ENCODE measurements around the gene CSF3.

DNA sequence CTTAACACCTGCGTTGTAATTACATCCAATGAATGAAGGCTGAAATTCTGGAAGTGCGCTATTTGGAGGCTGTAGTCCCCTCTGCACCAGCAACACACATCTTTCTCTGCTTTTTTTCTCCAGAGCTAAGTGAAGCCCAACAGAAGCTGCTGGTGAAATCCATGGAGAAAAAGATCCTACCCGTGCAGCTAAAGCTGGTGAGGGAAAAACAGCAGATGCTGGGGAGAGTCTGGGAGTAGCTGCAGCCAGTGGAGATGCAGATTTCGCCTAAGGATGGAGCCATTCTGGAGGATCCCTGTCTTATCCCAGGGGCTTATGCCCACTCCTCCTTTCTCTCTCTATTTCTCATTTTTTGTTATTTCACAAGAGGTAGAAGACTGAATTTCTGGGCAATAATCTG, 39.4 kb upstream of the CSF3 start:
- TF ChIP-seq, protein P1, sequence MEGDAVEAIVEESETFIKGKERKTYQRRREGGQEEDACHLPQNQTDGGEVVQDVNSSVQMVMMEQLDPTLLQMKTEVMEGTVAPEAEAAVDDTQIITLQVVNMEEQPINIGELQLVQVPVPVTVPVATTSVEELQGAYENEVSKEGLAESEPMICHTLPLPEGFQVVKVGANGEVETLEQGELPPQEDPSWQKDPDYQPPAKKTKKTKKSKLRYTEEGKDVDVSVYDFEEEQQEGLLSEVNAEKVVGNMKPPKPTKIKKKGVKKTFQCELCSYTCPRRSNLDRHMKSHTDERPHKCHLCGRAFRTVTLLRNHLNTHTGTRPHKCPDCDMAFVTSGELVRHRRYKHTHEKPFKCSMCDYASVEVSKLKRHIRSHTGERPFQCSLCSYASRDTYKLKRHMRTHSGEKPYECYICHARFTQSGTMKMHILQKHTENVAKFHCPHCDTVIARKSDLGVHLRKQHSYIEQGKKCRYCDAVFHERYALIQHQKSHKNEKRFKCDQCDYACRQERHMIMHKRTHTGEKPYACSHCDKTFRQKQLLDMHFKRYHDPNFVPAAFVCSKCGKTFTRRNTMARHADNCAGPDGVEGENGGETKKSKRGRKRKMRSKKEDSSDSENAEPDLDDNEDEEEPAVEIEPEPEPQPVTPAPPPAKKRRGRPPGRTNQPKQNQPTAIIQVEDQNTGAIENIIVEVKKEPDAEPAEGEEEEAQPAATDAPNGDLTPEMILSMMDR (IDR thresholded peaks at IDR 0.05), result no peak
- no peak for TF ChIP-seq POLR2A (IDR thresholded peaks at IDR 0.05)

Data from thyroid gland (tissue), 4 donors.